Gastrocnemius medialis (tissue), 4 donors: Measurements from ENCODE around the gene ZNF473. TPM values are rescaled to one million over a fixed set of nuclear protein-coding genes. Genes with fewer than 3 reads are reported as not detected.

Experiments
- ATAC-seq, 2 donors: fragments of 150-250 bp; one replicate each; pipeline ENCODE4 v1.9.1; 2016
- DNase-seq, 2 donors: peaks; one replicate each; pipeline ENCODE4 v3.0.0-alpha.2; 2019
- H3K27ac ChIP-seq, 4 donors: fragments of 200-600 bp; sonication (generic); 1 replicate in 1 of 4; 2 replicates in 3 of 4; pipeline ENCODE4 v1.5.1; 2016 to 2018; ENCODE audit warnings: mild to moderate bottlenecking in 2 of 4, moderate library complexity in 1 of 4
- H3K27me3 ChIP-seq, 3 donors: fragments of 200-600 bp; sonication (generic) in 2 of 3; 1 replicate in 1 of 3; 2 replicates in 2 of 3; pipeline versions ENCODE4 v1.5.1 to v1.6.0; 2016 to 2019; ENCODE audit warnings: mild to moderate bottlenecking in 1 of 3, moderate library complexity in 1 of 3
- H3K36me3 ChIP-seq, 2 donors: fragments of 200-600 bp; sonication (generic) in 1 of 2; one replicate each; pipeline ENCODE4 v1.5.1; 2017 to 2018
- H3K4me1 ChIP-seq, 2 donors: fragments of 200-600 bp; sonication (generic) in 1 of 2; one replicate each; pipeline ENCODE4 v1.5.1; 2016 to 2017; ENCODE audit warnings: mild to moderate bottlenecking in 2 of 2
- H3K4me3 ChIP-seq, 4 donors: fragments of 200-600 bp; sonication (generic) in 3 of 4; 1 replicate in 1 of 4; 2 replicates in 3 of 4; pipeline ENCODE4 v1.5.1; 2016 to 2019; ENCODE audit warnings: mild to moderate bottlenecking in 2 of 4
- H3K9me3 ChIP-seq, 3 donors: fragments of 200-600 bp; sonication (generic) in 2 of 3; 1 replicate in 1 of 3; 2 replicates in 2 of 3; pipeline ENCODE4 v1.5.1; 2016 to 2019
- CTCF ChIP-seq, 5 experiments: fragments of 450-650 bp in 3 of 5; fragments of 200-600 bp in 2 of 5; sonication (generic) in 2 of 5; IDR thresholded peaks in 4 of 5; conservative IDR thresholded peaks in 1 of 5; 1 replicate in 4 of 5; 2 replicates in 1 of 5; pipeline ENCODE4 v1.5.1; 2016 to 2019; ENCODE audit warnings: antibody characterized with exemption in 5 of 5, mild to moderate bottlenecking in 3 of 5, moderate library complexity in 3 of 5
- POLR2A ChIP-seq, 2 donors: fragments of 450-650 bp; IDR thresholded peaks; one replicate each; pipeline ENCODE4 v1.6.1; 2017; ENCODE audit warnings: antibody characterized with exemption in 2 of 2, mild to moderate bottlenecking in 2 of 2, moderate library complexity in 2 of 2
- in situ Hi-C, 4 donors: fragments of 200-750 bp; cut with MboI; loops; one replicate each; pipeline versions ENCODE4 v1.15.0 to v1.8.0; 2017; ENCODE audit warnings: low sequenced_read_pairs in 4 of 4
- intact Hi-C: fragments of 100-400 bp; cut with DNase I; formaldehyde crosslinking; loops from one replicate; pipeline ENCODE4 v1.15.1; 2023; ENCODE audit warnings: low total_unique reads
- total RNA-seq, 4 donors: library from RNA; depleted of rRNA; stranded (reverse); fragments of >200 nt; gene quantifications; one replicate each; pipeline versions ENCODE4 v1.1.0 to v1.2.3, GENCODE V29; 2016

The ZNF473 gene
- total RNA-seq, 4 donors from 2014 or later: 4.6 to 12.2 (median 10.1) TPM

- Histone ChIP-seq H3K9me3 (peaks cover 15 to 44% (median 25%) of the 10 kb centered on the region in 3 donors), H3K27me3 (no peaks in the 10 kb centered on the region), H3K36me3 (peaks cover 31 to 92% of the 10 kb centered on the region in 2 donors), H3K4me3 (no peak overlapping the region), H3K4me1 (no peaks in the 10 kb centered on the region), H3K27ac (no peak overlapping the region)
- DNase-seq: no peak
- in situ Hi-C loops (no loop called here), intact Hi-C loops (no loop called here)
- ATAC-seq: no peak
- TF ChIP-seq CTCF (IDR thresholded peaks at IDR 0.05 in 4 of 5, conservative IDR thresholded peaks at IDR 0.05 in 1 of 5): no peak
- TF ChIP-seq POLR2A (IDR thresholded peaks at IDR 0.05): no peak
Observed at GRCh38 chr19:50043967-50044366, 18.2 kb downstream of the ZNF473 start.

- Histone ChIP-seq H3K9me3 (peaks cover 15 to 44% (median 25%) of the 10 kb centered on the region in 3 donors), H3K27me3 (peaks cover 0 to 3% (median 0%) of the 10 kb centered on the region in 3 donors), H3K36me3 (peaks cover 25 to 82% of the 10 kb centered on the region in 2 donors), H3K4me3 (peak overlapping the region in 1 of 4 donors; percentile 28), H3K4me1 (no peaks in the 10 kb centered on the region), H3K27ac (no peak overlapping the region)
- intact Hi-C loops (no loop called here), in situ Hi-C loops (no loop called here)
- DNase-seq (no peak), ATAC-seq (no peak)
- no peak for TF ChIP-seq CTCF (IDR thresholded peaks at IDR 0.05 in 4 of 5, conservative IDR thresholded peaks at IDR 0.05 in 1 of 5)
- no peak for TF ChIP-seq POLR2A (IDR thresholded peaks at IDR 0.05)
Observed at GRCh38 chr19:50044922-50045321, 19.1 kb downstream of the ZNF473 start.

- no peak overlapping the region for H3K27ac ChIP-seq
- H3K4me1 ChIP-seq: no peaks in the 10 kb centered on the region
- intact Hi-C loops (no loop called here), in situ Hi-C loops (no loop called here)
- peaks cover 22 to 63% of the 10 kb centered on the region in 2 donors for H3K36me3 ChIP-seq
- H3K4me3 ChIP-seq: no peak overlapping the region
- peaks cover 0 to 4% (median 0%) of the 10 kb centered on the region in 3 donors for H3K27me3 ChIP-seq
- H3K9me3 ChIP-seq: peaks cover 15 to 44% (median 25%) of the 10 kb centered on the region in 3 donors
- DNase-seq: no peak
- ATAC-seq: no peak
- TF ChIP-seq CTCF (IDR thresholded peaks at IDR 0.05 in 4 of 5, conservative IDR thresholded peaks at IDR 0.05 in 1 of 5) (peak in 3 of 5 experiments; percentile 16 to 38 (median 38)), POLR2A (IDR thresholded peaks at IDR 0.05) (no peak)
Observed at GRCh38 chr19:50046649-50047503, 21.1 kb downstream of the ZNF473 start.

- intact Hi-C loops: no loop called here
- H3K27me3 ChIP-seq: peaks cover 0 to 4% (median 0%) of the 10 kb centered on the region in 3 donors
- peaks cover 15 to 44% (median 25%) of the 10 kb centered on the region in 3 donors for H3K9me3 ChIP-seq
- DNase-seq (no peak), ATAC-seq (no peak)
- H3K36me3 ChIP-seq: peaks cover 22 to 55% of the 10 kb centered on the region in 2 donors
- TF ChIP-seq CTCF (IDR thresholded peaks at IDR 0.05 in 4 of 5, conservative IDR thresholded peaks at IDR 0.05 in 1 of 5) (no peak), POLR2A (IDR thresholded peaks at IDR 0.05) (no peak)
- H3K4me1 ChIP-seq: no peaks in the 10 kb centered on the region
- in situ Hi-C loops: no loop called here
- H3K4me3 ChIP-seq: no peak overlapping the region
- H3K27ac ChIP-seq: no peak overlapping the region
Observed at GRCh38 chr19:50047671-50048070, 21.9 kb downstream of the ZNF473 start.
